ENCODE results near the gene SLC25A34.

DNA sequence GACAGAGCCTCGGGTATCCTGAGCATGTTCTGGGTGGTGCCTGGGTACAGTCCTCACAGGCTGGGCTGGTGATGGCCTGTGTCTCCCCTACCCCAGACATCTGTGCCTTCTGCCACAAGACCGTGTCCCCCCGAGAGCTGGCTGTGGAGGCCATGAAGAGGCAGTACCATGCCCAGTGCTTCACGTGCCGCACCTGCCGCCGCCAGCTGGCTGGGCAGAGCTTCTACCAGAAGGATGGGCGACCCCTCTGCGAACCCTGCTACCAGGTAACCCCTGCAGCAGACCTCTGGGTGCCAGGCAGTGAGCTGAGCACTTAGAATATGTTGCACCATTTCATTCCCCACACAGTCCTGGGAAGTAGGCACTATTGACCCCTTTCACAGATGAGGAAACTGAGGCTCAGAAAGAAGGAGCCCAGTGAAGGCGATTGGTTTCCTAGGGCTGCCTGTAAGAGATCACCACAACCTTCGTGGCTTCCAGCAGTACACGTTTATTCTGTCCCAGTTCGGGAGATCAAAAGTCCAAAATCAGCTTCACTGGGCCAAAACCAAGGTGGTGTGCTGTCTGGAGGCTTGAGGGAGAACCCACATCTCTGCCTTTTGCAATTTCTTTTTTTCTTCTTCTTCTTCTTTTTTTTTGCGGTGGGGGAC lies 34.4 kb downstream of the SLC25A34 start:
- TF ChIP-seq EZH2phosphoT487 (IDR thresholded peaks at IDR 0.05; ENCODE audit: borderline replicate concordance, low read depth, low read length) = no peak
- TF ChIP-seq, protein P1, sequence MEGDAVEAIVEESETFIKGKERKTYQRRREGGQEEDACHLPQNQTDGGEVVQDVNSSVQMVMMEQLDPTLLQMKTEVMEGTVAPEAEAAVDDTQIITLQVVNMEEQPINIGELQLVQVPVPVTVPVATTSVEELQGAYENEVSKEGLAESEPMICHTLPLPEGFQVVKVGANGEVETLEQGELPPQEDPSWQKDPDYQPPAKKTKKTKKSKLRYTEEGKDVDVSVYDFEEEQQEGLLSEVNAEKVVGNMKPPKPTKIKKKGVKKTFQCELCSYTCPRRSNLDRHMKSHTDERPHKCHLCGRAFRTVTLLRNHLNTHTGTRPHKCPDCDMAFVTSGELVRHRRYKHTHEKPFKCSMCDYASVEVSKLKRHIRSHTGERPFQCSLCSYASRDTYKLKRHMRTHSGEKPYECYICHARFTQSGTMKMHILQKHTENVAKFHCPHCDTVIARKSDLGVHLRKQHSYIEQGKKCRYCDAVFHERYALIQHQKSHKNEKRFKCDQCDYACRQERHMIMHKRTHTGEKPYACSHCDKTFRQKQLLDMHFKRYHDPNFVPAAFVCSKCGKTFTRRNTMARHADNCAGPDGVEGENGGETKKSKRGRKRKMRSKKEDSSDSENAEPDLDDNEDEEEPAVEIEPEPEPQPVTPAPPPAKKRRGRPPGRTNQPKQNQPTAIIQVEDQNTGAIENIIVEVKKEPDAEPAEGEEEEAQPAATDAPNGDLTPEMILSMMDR (conservative IDR thresholded peaks at IDR 0.05; ENCODE audit: low read length) = no peak
